K562 (cell line): ENCODE data around the gene SULT1E1.

ENCODE experiments used
- CBX1 ChIP-seq: sonication (generic); IDR thresholded peaks from 2 replicates; pipeline ENCODE4 v1.6.1; 2016; ENCODE audit warnings: antibody characterized with exemption, low read depth, mild to moderate bottlenecking
- CC2D1A ChIP-seq: fragments of 450-650 bp; IDR thresholded peaks from 2 replicates; pipeline ENCODE4 v1.6.1; 2017; ENCODE audit warnings: mild to moderate bottlenecking
- CREB1 ChIP-seq, 2 experiments: sonication (generic) in 1 of 2; formaldehyde crosslinking in 1 of 2; IDR thresholded peaks; 2 replicates each; pipeline versions ENCODE4 v1.6.1 to v1.8.0; 2012 to 2022; ENCODE audit warnings: inconsistent platforms in 1 of 2, mild to moderate bottlenecking in 1 of 2, missing genetic modification reagents in 1 of 2, moderate library complexity in 1 of 2
- CTCF ChIP-seq, 3 experiments: IDR thresholded peaks in 2 of 3; conservative IDR thresholded peaks in 1 of 3; 2 replicates each; pipeline ENCODE4 v1.5.1; 2011 to 2012; ENCODE audit warnings: low read length in 3 of 3, mild to moderate bottlenecking in 3 of 3, control low read depth in 2 of 3, improper control_type of control experiment in 1 of 3, inconsistent platforms in 1 of 3, low read depth in 1 of 3, mixed read lengths in 1 of 3, moderate library complexity in 1 of 3; ENCODE audit not compliant: insufficient read depth in 2 of 3
- MED1 ChIP-seq: sonication (generic); formaldehyde crosslinking; IDR thresholded peaks from 2 replicates; pipeline ENCODE4 v1.8.1; 2023; ENCODE audit warnings: missing genetic modification reagents, borderline replicate concordance
- RFX5 ChIP-seq: IDR thresholded peaks from 2 replicates; pipeline ENCODE4 v1.6.1; 2011; ENCODE audit warnings: low read depth, mild to moderate bottlenecking, improper control_type of control experiment, low read length
- SP1 ChIP-seq: sonication (generic); formaldehyde crosslinking; IDR thresholded peaks from 2 replicates; pipeline ENCODE4 v1.8.1; 2022; ENCODE audit warnings: mild to moderate bottlenecking, missing genetic modification reagents
- TAF1 ChIP-seq: IDR thresholded peaks from 2 replicates; pipeline ENCODE4 v1.6.1; 2011; ENCODE audit warnings: mild to moderate bottlenecking, low read length, moderate library complexity; ENCODE audit not compliant: insufficient read depth, control insufficient read depth, severe bottlenecking; ENCODE audit errors: extremely low read depth
- THRAP3 ChIP-seq: fragments of 450-650 bp; IDR thresholded peaks from 2 replicates; pipeline ENCODE4 v1.6.1; 2016; ENCODE audit warnings: mild to moderate bottlenecking, inconsistent platforms, borderline replicate concordance
- ZBTB1 ChIP-seq: sonication (generic); formaldehyde crosslinking; IDR thresholded peaks from 2 replicates; pipeline ENCODE4 v1.8.1; 2023; ENCODE audit warnings: missing genetic modification reagents, low read depth, mild to moderate bottlenecking, borderline replicate concordance
- ZNF121 ChIP-seq: sonication (generic); formaldehyde crosslinking; conservative IDR thresholded peaks from 2 replicates; pipeline ENCODE4 v1.8.0; 2022; ENCODE audit warnings: missing genetic modification reagents

GRCh38 chr4:69860521-69861298 lies 765 bp upstream of the SULT1E1 start:
- TF ChIP-seq CREB1 (IDR thresholded peaks at IDR 0.05) = no peak
- TF ChIP-seq CREB1 (CRISPR knock-in tag; IDR thresholded peaks at IDR 0.05) = no peak
- TF ChIP-seq CTCF (IDR thresholded peaks at IDR 0.05 in 2 of 3, conservative IDR thresholded peaks at IDR 0.05 in 1 of 3; ENCODE audit: insufficient read depth in 2 of 3, low read depth in 1 of 3, low read length in 3 of 3) = no peak
- TF ChIP-seq ZBTB1 (CRISPR knock-in tag) = no peak
- no peak for TF ChIP-seq THRAP3
- no peak for TF ChIP-seq RFX5
- TF ChIP-seq SP1 (CRISPR knock-in tag) = no peak
- no peak for TF ChIP-seq CC2D1A
- no peak for TF ChIP-seq MED1
- TF ChIP-seq TAF1 = no peak
- TF ChIP-seq CBX1 = no peak
- no peak for TF ChIP-seq ZNF121
